IMR-90 (cell line): ENCODE data around the gene CAB39. TPM values are rescaled to one million over a fixed set of nuclear protein-coding genes. Genes with fewer than 3 reads are reported as not detected.

Experiments
- ATAC-seq: fragments of 200-7000 bp; cut with Tn5 transposase; 2 replicates; pipeline ENCODE4 v1.9.1; 2020; ENCODE audit warnings: low read depth, mild to moderate bottlenecking, moderate library complexity
- BruUV-seq: library from RNA; stranded (reverse); fragments of 400-500 nt; replicated peaks from 2 replicates; lab custom pipeline; 2021; lab: Mats Ljungman, UMichigan
- CTCF ChIA-PET: fragments of 300-600 bp; formaldehyde crosslinking; extraction: SDS; loops from one replicate; lab custom pipeline; 2021; ENCODE audit warnings: antibody characterized with exemption; lab: Yijun Ruan, JAX
- POLR2A ChIA-PET: fragments of 300-600 bp; sonication (Branson Sonifier 250); formaldehyde crosslinking; loops from one replicate; lab custom pipeline; 2022; ENCODE audit warnings: antibody characterized with exemption; ENCODE audit not compliant: unreplicated experiment; lab: Charles Lee
- DNase-seq: peaks from one replicate; pipeline ENCODE4 v3.0.0; 2013
- H2AFZ ChIP-seq: replicated peaks from 2 replicates; pipeline ENCODE3; 2013; ENCODE audit warnings: low read length, mild to moderate bottlenecking; ENCODE audit not compliant: poor library complexity
- H2AK5ac ChIP-seq: 2 replicates; pipeline ENCODE4 v1.6.1; 2013; ENCODE audit warnings: low read depth, low read length, inconsistent platforms
- H2AK9ac ChIP-seq: replicated peaks from 2 replicates; pipeline ENCODE3; 2013; ENCODE audit warnings: mild to moderate bottlenecking, low read depth, low read length, moderate library complexity; ENCODE audit not compliant: poor library complexity
- H2BK120ac ChIP-seq: 2 replicates; pipeline ENCODE4 v1.6.1; 2013; ENCODE audit warnings: low read depth, low read length, inconsistent platforms
- H2BK15ac ChIP-seq: 3 replicates; pipeline ENCODE4 v1.6.1; 2013; ENCODE audit warnings: low read depth, low read length, inconsistent platforms
- H2BK20ac ChIP-seq: 2 replicates; pipeline ENCODE4 v1.6.1; 2013; ENCODE audit warnings: low read depth, mild to moderate bottlenecking, inconsistent platforms, low read length, moderate library complexity
- H2BK5ac ChIP-seq: 2 replicates; pipeline ENCODE4 v1.6.1; 2013; ENCODE audit warnings: mild to moderate bottlenecking, low read depth, low read length, inconsistent platforms; ENCODE audit not compliant: poor library complexity, severe bottlenecking
- H3K14ac ChIP-seq: replicated peaks from 2 replicates; pipeline ENCODE4 v1.6.1; 2013; ENCODE audit warnings: low read depth, low read length, inconsistent platforms
- H3K18ac ChIP-seq: 2 replicates; pipeline ENCODE4 v1.6.1; 2013; ENCODE audit warnings: low read depth, low read length, control low read depth
- H3K23ac ChIP-seq: 2 replicates; pipeline ENCODE4 v1.6.1; 2013; ENCODE audit warnings: low read depth, low read length, inconsistent platforms
- H3K27ac ChIP-seq: 2 replicates; pipeline ENCODE4 v1.5.1; 2013; ENCODE audit warnings: mild to moderate bottlenecking, control low read depth, low read length; ENCODE audit not compliant: insufficient read depth
- H3K27me3 ChIP-seq: 2 replicates; pipeline ENCODE4 v1.6.1; 2013; ENCODE audit warnings: low read length; ENCODE audit not compliant: control insufficient read depth, insufficient read depth
- H3K36me3 ChIP-seq: 2 replicates; pipeline ENCODE4 v1.6.1; 2013; ENCODE audit warnings: low read length, mixed read lengths; ENCODE audit not compliant: control insufficient read depth, insufficient read depth
- H3K4ac ChIP-seq: 2 replicates; pipeline ENCODE4 v1.6.1; 2013; ENCODE audit warnings: low read depth, low read length, inconsistent platforms
- H3K4me1 ChIP-seq: 2 replicates; pipeline ENCODE4 v1.6.1; 2013; ENCODE audit warnings: low read length, mixed read lengths; ENCODE audit not compliant: control insufficient read depth, insufficient read depth
- H3K4me2 ChIP-seq: 2 replicates; pipeline ENCODE4 v1.6.1; 2013; ENCODE audit warnings: low read depth, mild to moderate bottlenecking, control low read depth, low read length, moderate library complexity
- H3K4me3 ChIP-seq: 2 replicates; pipeline ENCODE4 v1.5.1; 2013; ENCODE audit warnings: low read depth, mild to moderate bottlenecking, control low read depth, low read length, moderate library complexity; ENCODE audit not compliant: insufficient read depth
- H3K56ac ChIP-seq: 2 replicates; pipeline ENCODE4 v1.6.1; 2013; ENCODE audit warnings: low read length, inconsistent platforms; ENCODE audit not compliant: insufficient read depth; ENCODE audit errors: extremely low read depth
- H3K79me1 ChIP-seq, 2 experiments: 2 replicates each; pipeline ENCODE4 v1.6.1; 2013; ENCODE audit warnings: low read length in 2 of 2, inconsistent platforms in 1 of 2, low read depth in 1 of 2
- H3K9ac ChIP-seq: 2 replicates; pipeline ENCODE4 v1.6.1; 2013; ENCODE audit warnings: low read depth, low read length, control low read depth
- H3K9me1 ChIP-seq: 2 replicates; pipeline ENCODE4 v1.6.1; 2013; ENCODE audit warnings: low read length, inconsistent platforms; ENCODE audit not compliant: insufficient read depth
- H3K9me3 ChIP-seq: 2 replicates; pipeline ENCODE4 v1.6.1; 2013; ENCODE audit warnings: low read length; ENCODE audit not compliant: control insufficient read depth, insufficient read depth
- H4K20me1 ChIP-seq: 2 replicates; pipeline ENCODE4 v1.6.1; 2013; ENCODE audit warnings: low read length, inconsistent platforms; ENCODE audit not compliant: insufficient read depth
- H4K5ac ChIP-seq: 2 replicates; pipeline ENCODE4 v1.6.1; 2013; ENCODE audit warnings: mild to moderate bottlenecking, low read depth, low read length, control low read depth
- H4K8ac ChIP-seq, 2 experiments: 2 replicates each; pipeline ENCODE4 v1.6.1; 2013; ENCODE audit warnings: low read depth in 2 of 2, low read length in 2 of 2, control low read depth in 1 of 2, inconsistent platforms in 1 of 2
- H4K91ac ChIP-seq: 2 replicates; pipeline ENCODE4 v1.6.1; 2013; ENCODE audit warnings: low read depth, low read length, inconsistent platforms; ENCODE audit not compliant: insufficient read depth
- BHLHE40 ChIP-seq: fragments of 150-350 bp; IDR thresholded peaks from 2 replicates; pipeline ENCODE4 v1.6.1; 2016; ENCODE audit warnings: mild to moderate bottlenecking, low read depth, low read length
- CEBPB ChIP-seq: IDR thresholded peaks from 2 replicates; pipeline ENCODE4 v1.6.1; 2012; ENCODE audit warnings: low read depth, low read length, improper control_type of control experiment
- CHD1 ChIP-seq: IDR thresholded peaks from 2 replicates; pipeline ENCODE4 v1.6.1; 2012; ENCODE audit warnings: low read depth, low read length, improper control_type of control experiment
- CTCF ChIP-seq: conservative IDR thresholded peaks from 2 replicates; pipeline ENCODE4 v1.5.1; 2012; ENCODE audit warnings: mild to moderate bottlenecking, low read depth, low read length, improper control_type of control experiment
- ELK1 ChIP-seq: fragments of 150-350 bp; IDR thresholded peaks from 2 replicates; pipeline ENCODE4 v1.6.1; 2016; ENCODE audit warnings: low read depth, mild to moderate bottlenecking, low read length, moderate library complexity, borderline replicate concordance
- FOS ChIP-seq: fragments of 150-350 bp; IDR thresholded peaks from 2 replicates; pipeline ENCODE4 v1.6.1; 2016; ENCODE audit warnings: low read depth, low read length
- MAFK ChIP-seq: IDR thresholded peaks from 2 replicates; pipeline ENCODE4 v1.6.1; 2012; ENCODE audit warnings: low read depth, low read length, improper control_type of control experiment
- MAZ ChIP-seq: IDR thresholded peaks from 2 replicates; pipeline ENCODE4 v1.6.1; 2012; ENCODE audit warnings: low read depth, mild to moderate bottlenecking, low read length, improper control_type of control experiment, moderate library complexity, borderline replicate concordance
- MXI1 ChIP-seq: IDR thresholded peaks from 2 replicates; pipeline ENCODE4 v1.6.1; 2012; ENCODE audit warnings: low read depth, mild to moderate bottlenecking, low read length, moderate library complexity, borderline replicate concordance
- NFE2L2 ChIP-seq: fragments of 150-350 bp; IDR thresholded peaks from 2 replicates; pipeline ENCODE4 v1.6.1; 2016; ENCODE audit warnings: low read depth, mild to moderate bottlenecking, low read length
- POLR2A ChIP-seq: IDR thresholded peaks from 2 replicates; pipeline ENCODE4 v1.6.1; 2012; ENCODE audit warnings: mild to moderate bottlenecking, low read depth, low read length
- RAD21 ChIP-seq: IDR thresholded peaks from 2 replicates; pipeline ENCODE4 v1.6.1; 2012; ENCODE audit warnings: low read length, improper control_type of control experiment
- RCOR1 ChIP-seq: IDR thresholded peaks from 2 replicates; pipeline ENCODE4 v1.6.1; 2012; ENCODE audit warnings: mild to moderate bottlenecking, low read length, improper control_type of control experiment; ENCODE audit not compliant: insufficient replicate concordance
- RFX5 ChIP-seq: IDR thresholded peaks from 2 replicates; pipeline ENCODE4 v1.8.0; 2012; ENCODE audit warnings: low read depth, mild to moderate bottlenecking, low read length, moderate library complexity
- SMC3 ChIP-seq: fragments of 150-350 bp; IDR thresholded peaks from 2 replicates; pipeline ENCODE4 v1.6.1; 2016; ENCODE audit warnings: low read depth, mild to moderate bottlenecking, antibody characterized with exemption, low read length, moderate library complexity
- USF2 ChIP-seq: fragments of 150-350 bp; IDR thresholded peaks from 2 replicates; pipeline ENCODE4 v1.6.1; 2017; ENCODE audit warnings: mild to moderate bottlenecking, antibody characterized with exemption, low read length, low read depth
- WGBS, 2 experiments: methylation state at CpG; one replicate each; pipeline versions ENCODE4 v1.1.5 to v1.1.7; 2013; ENCODE audit warnings: missing lambda C conversion rate in 2 of 2; ENCODE audit not compliant: insufficient read length in 1 of 2; ENCODE audit errors: extremely low coverage in 2 of 2; 5-methylcytosine and 5-hydroxymethylcytosine counted together
- dilution Hi-C: fragments of 300-500 bp; cut with HindIII; formaldehyde crosslinking; loops from one replicate; pipeline ENCODE4 v1.14.3; 2018; ENCODE audit warnings: low sequenced_read_pairs; ENCODE audit not compliant: unreplicated experiment
- in situ Hi-C: fragments of 300-500 bp; cut with MboI; formaldehyde crosslinking; loops from 3 replicates; pipeline ENCODE4 v1.14.3; 2019; ENCODE audit warnings: low sequenced_read_pairs, inconsistent platforms, mixed read lengths
- intact Hi-C: fragments of 100-400 bp; cut with micrococcal nuclease; formaldehyde crosslinking; loops from 2 replicates; pipeline ENCODE4 v1.10.0; 2022
- polyA plus RNA-seq, 3 experiments: library from polyadenylated mRNA; depleted of rRNA; stranded (reverse); fragments of >200 nt; gene quantifications; 2 replicates each; pipeline ENCODE4 v1.2.3, GENCODE V29; 2012; ENCODE audit warnings: low replicate concordance in 1 of 3
- total RNA-seq: library from RNA; depleted of rRNA; stranded (reverse); fragments of >200 nt; gene quantifications from 2 replicates; pipeline ENCODE4 v1.2.3, GENCODE V29; 2012

The CAB39 gene
- total and polyA plus RNA-seq, 2 of the 4 experiments (the other 2 are of a cell fraction): 38.2 to 71.7 TPM

- Histone ChIP-seq H3K4ac (no peak overlapping the region), H3K9ac (no peak overlapping the region), H2BK15ac (no peak overlapping the region), H3K14ac (no peak overlapping the region), H3K9me1 (no peaks in the 10 kb centered on the region), H3K9me3 (no peaks in the 10 kb centered on the region), H3K27ac (no peak overlapping the region), H3K4me1 (no peaks in the 10 kb centered on the region), H3K18ac (no peak overlapping the region), H2AK5ac (no peak overlapping the region), H3K56ac (no peak overlapping the region), H3K27me3 (no peaks in the 10 kb centered on the region; the same call in 1 of the 2 replicates), H2AK9ac (no peak overlapping the region), H4K8ac (no peak overlapping the region), H4K5ac (no peak overlapping the region), H2BK120ac (no peak overlapping the region), H3K23ac (no peak overlapping the region), H3K36me3 (no peaks in the 10 kb centered on the region), H4K91ac (no peak overlapping the region), H4K20me1 (no peaks in the 10 kb centered on the region; the same call in 1 of the 2 replicates), H3K4me3 (no peak overlapping the region), H2BK5ac (no peak overlapping the region), H3K79me1 (peaks cover 5 to 6% of the 10 kb centered on the region in 2 experiments; a peak in 2 of 4 replicates), H3K4me2 (no peak overlapping the region), H2BK20ac (no peak overlapping the region), H2AFZ (peak overlapping the region; percentile 23)
- in situ Hi-C loops (no loop called here), dilution Hi-C loops (no loop called here), intact Hi-C loops (no loop called here)
- no peak for ATAC-seq
- no TSS peak for BruUV-seq
- CTCF ChIA-PET: no interaction called here
- no peak for DNase-seq
- POLR2A ChIA-PET: no interaction called here
- 63% methylated on average over 3 of the region's 7 CpGs; no CpG with 5 or more reads in 1 of the 2 experiments for WGBS, 2 experiments
- TF ChIP-seq MAFK (no peak), CTCF (no peak), SMC3 (no peak), CHD1 (no peak), FOS (no peak), BHLHE40 (no peak), RAD21 (no peak), USF2 (no peak), MAZ (no peak), POLR2A (no peak), RCOR1 (no peak), MXI1 (no peak), ELK1 (no peak), CEBPB (no peak), RFX5 (no peak), NFE2L2 (no peak)
These were observed 4.4 kb upstream of the CAB39 start for GRCh38 chr2:230708204-230708603.
